NAMALWA (cell line): ENCODE results near the gene NFATC1.

Experiments
- DNase-seq: peaks from one replicate; pipeline ENCODE4 v3.0.0-alpha.2; 2015; ENCODE audit warnings: low spot score

The NFATC1 gene

DNA sequence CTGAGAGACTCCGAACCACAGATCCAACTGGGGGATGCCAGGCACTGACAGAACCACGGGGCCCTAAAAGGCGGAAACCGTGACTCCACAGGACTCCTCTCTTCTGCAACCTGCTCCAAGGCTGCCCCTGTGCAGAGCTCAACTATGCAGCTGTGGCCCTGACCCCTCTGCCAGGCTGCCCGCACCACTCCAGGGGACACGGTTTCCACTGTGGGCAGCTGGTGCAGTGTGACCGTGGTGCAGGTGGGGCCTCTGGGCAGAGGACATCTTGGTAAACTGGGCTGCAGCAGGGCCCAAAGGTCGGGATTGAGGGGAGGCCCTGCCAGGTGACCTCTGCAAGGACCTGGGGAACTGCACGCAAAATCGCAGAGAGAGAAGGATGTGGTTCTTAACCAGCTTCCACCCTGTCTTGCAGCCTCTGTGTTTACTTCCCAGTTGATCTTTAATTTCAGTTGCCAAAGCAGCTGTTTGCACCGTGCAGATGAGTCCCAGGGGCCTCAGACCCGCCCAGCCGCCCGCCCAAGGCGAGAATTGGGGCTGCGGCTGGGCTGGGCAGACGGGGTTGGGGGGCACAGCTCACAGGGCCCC lies 179.3 kb downstream of the NFATC1 start:
- no peak for DNase-seq

DNA sequence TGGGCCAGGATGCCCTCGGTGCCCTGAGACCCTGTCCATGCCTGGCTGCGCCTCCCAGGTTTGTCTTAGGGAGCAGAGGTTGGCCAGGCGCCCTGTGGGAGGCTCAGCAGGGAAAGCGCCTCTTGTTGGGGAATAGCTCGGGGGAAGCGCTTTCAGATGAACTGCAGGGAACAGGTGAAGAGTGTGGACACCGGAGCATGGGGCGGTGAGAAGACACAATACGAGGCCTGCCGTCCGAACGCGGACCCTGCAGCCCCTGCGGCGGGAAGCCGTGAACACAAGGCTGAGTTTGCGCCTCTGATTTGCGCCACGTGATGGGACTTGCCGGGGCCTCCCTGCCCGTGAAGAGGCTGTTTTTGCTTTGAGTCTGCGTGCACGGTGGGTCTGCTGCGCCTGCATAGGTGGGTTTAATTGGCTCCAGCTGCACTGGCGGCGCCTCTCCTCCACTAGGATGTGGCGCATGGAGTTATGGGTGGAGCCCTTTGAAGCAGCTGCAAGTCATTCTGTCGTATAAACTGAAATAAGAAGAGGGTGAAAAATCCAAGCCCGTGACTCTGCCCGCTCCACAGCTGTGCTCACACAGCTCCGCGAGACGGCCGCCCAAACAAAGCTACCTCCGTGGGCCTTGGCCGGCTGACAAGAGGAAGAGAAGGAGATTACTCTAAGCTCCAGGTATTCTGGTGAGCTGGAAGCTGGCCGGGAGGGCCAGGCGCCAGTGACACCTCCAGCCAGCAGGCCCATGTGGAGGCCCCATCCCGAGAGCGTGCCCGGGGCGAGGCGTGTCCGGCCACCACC lies 180.4 kb downstream of the NFATC1 start:
- DNase-seq: no peak

DNA sequence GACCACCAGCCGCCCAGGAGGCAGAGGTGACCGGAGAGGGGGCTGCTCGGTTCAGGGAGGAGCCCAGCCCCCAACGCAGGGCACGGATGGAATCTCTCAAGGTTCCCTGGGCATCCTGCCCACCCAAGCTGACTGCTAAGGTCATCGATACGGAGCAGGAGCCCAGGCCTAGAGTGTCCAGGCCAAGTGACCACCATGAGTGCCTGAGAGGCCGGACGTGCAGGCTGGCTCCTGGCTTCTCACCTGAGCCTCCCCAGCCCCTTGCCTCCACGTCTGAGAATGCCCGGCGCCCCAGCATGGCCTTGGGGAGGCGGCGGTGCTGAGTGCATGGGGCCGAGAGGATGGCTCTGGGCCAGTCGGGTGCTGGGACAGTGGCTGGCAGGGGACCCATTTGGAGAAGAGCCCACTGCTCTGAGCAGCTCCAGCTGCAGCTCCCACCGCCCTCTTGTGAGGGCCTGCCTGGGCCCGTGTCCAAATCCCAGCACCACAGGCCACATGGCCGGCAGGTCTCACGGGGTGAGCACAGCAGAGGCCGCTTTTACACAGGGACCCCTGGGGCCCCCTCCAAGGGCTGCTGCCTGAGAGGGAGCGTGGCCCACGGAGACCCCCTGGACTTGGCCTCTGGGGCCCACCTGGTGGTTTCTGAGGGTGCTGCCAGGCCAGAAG lies 181.1 kb downstream of the NFATC1 start:
- no peak for DNase-seq

DNA sequence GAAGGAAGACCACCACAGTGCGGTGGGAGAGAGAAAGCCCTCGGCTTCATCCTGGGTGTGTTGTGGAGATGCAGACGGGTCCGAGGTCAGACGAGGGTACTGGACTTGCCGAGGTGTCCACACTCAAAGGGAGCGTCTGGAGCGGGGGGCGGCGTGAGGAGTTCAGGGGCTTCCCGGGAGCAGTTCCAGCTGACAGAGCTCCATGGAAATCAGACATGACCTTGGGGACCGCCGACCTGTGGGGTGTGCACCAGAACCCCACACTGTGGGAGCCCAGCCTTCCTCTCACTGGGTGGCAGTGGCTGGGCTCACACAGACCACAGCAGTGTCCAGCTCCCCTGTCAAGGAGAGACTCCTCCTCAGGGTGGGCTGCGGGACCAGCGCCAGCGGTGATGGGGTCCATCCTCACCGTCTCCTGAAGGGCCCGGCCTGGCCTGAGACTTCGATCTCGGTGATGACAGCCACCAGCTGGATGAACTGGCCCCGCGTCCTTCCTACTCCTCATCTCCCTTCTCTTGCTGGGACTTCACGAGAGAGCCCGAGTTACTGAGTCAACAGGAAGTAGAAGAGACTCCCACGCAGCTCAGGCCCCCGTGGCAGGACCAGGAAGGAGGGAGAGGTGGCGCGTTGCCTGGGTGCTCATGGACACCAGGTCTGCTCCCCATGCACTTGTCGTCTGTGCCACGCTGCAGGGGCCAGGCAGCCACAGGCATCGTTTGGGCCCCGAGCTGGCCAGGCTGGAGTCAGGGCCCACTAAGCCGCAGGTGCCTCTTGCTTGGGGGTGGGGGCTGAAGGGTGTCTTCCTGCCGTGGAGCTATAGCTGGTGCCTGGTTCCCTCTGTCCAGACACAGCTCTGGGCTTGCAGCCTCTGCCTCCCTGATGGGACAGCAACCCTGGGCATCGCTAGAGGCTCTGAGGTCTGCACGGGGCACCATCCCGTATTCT lies 182.0 kb downstream of the NFATC1 start:
- DNase-seq: no peak

GRCh38 chr18:79578396-79579260 lies 182.9 kb downstream of the NFATC1 start:
- DNase-seq: no peak
